ENCODE measurements around the gene BTAF1. TPM values are rescaled to one million over a fixed set of nuclear protein-coding genes. Genes with fewer than 3 reads are reported as not detected.

Gene BTAF1
- total RNA-seq, 4 donors from 2014 or later = 43.2 to 55.0 (median 46.1) TPM

DNA sequence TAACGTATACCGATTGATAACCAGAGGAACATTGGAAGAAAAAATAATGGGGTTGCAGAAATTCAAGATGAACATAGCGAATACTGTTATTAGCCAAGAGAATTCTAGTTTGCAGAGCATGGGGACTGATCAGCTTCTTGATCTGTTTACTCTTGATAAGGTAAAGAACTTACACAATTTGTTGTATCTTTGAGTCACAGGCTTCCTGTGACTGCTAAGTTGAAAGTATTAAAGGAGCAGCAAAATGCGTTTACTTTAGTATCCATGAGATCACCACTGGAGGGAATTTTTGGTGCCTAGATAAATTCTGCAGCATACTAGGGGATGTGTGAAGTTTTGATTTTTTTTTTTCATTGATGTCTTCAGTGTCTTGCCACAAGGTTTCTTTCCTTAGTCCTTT lies 103.6 kb downstream of the BTAF1 start:
- no peak for TF ChIP-seq CTCF (IDR thresholded peaks at IDR 0.05; ENCODE audit: low read depth)

DNA sequence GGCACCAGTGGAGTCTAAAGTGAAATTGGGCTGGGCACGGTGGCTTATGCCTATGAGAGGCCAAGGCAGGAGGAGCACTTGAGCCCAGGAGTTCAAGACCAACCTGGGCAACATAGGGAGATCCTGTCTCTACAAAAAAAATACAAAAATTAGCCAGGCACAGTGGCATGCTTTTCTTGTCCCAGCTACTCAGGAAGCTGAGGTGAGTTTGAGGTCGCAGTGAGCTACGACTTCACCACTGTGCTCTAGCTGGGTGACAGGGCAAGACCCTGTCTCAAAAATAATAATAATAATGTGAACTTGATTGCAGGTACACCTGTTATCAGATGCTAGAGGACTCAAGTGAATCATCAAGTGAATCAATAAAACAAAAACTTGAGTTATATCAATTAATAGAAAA lies 108.0 kb downstream of the BTAF1 start:
- no peak for TF ChIP-seq CTCF (IDR thresholded peaks at IDR 0.05; ENCODE audit: low read depth)

DNA sequence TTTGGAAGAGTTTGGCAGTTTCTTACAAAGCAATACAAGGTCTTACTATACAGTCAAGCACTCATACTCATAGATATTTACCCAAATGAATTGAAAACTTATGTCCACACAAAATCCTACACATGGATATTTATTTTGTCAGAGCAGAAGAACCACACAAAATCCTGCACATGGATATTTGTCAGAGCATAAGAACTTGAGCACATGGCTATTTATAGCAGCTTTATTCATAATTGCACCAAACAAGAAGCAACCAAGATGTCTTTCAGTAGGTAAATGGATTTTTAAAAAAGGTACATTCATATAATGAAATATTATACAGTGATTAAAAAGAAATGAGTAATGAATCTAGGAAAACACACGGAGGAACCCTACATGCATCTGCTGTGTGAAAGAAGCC lies 115.4 kb downstream of the BTAF1 start:
- no peak for TF ChIP-seq CTCF (IDR thresholded peaks at IDR 0.05; ENCODE audit: low read depth)

DNA sequence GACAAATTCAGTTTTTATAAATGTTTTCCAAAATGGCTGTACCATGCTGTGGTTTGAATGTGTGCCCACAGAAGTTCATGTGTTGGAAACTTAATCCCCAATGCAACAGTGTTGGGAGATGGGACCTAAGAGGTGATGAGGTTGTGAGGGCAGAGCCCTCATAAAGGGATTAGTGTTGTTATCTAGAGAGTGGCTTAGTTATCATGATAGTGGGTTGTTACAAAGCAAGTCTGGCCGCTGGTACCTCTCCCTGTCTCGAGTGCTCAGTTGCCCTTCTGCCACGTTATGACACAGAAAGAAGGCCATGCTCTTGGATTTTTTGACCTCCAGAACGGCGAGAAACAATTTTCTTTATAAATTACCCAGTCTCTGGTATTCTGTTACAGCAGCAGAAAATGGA lies 119.0 kb downstream of the BTAF1 start:
- TF ChIP-seq CTCF (IDR thresholded peaks at IDR 0.05; ENCODE audit: low read depth) = no peak

DNA sequence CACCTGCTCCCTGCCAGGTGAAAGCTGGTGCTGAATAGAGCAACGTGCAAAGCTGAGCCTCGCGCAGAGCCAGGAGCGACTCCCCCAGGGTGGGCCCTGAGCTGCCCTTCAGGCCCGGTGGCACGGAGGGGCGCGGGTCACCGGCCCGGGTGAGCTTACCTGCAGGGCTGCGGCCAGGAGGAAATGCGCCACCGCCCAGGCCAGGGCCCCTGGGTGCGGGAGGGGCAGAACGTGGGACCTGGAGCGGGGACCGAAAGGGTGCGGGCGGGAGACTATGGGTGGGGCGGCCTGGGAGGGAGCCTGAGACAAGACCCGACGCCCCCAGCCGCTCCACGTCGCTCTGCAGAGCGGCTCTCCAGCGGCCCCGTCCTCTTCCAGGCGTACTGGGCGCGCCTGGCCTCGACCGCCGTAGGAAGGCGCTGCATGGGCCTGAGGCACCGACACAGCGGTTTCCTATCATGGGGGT lies 122.1 kb downstream of the BTAF1 start:
- no peak for TF ChIP-seq CTCF (IDR thresholded peaks at IDR 0.05; ENCODE audit: low read depth)

DNA sequence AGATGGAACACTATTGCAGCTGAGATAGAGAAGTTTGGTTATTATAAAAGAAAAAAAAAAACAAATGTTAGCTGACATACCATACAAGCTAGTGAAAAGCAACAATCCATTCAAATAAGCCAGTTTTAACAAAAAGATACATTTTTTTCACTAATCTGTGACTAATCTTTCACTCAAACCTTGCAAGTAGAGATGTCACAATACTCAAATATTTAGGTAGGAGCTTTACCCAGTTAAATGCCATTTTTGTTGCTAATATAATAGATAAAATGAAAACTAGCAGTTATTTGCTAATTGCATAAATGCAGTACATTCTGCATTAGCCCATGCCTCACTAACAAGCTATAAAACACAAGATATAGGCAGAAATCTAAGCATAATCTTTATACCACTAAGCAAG lies 123.6 kb downstream of the BTAF1 start:
- no peak for TF ChIP-seq CTCF (IDR thresholded peaks at IDR 0.05; ENCODE audit: low read depth)

- no peak for TF ChIP-seq CTCF (IDR thresholded peaks at IDR 0.05; ENCODE audit: low read depth)
Measured at GRCh38 chr10:92052088-92052487, 128.5 kb downstream of the BTAF1 start.

Data from subcutaneous adipose tissue (tissue), 4 donors.